ENCODE data around the gene MAP7D2.

MAP7D2 gene

GRCh38 chrX:20067709-20068561, 48.8 kb downstream of the MAP7D2 start:
- no peak overlapping the region for H3K9ac ChIP-seq (ENCODE audit: low read depth in 1 of 2, low read length in 2 of 2)

GRCh38 chrX:20066968-20067708, 49.6 kb downstream of the MAP7D2 start:
- H3K27ac ChIP-seq (ENCODE audit: low read depth, low read length), result no peak overlapping the region
- peaks cover 0 to 3% of the 10 kb centered on the region in 2 donors for H3K4me1 ChIP-seq (ENCODE audit: control insufficient read depth in 1 of 2, insufficient read depth in 2 of 2, low read length in 2 of 2)

More at GRCh38 chrX:20067709-20068561, 48.8 kb downstream of the MAP7D2 start:
- H3K4me1 ChIP-seq (ENCODE audit: control insufficient read depth in 1 of 2, insufficient read depth in 2 of 2, low read length in 2 of 2), result peaks cover 0 to 3% of the 10 kb centered on the region in 2 donors
- no peak overlapping the region for H3K27ac ChIP-seq (ENCODE audit: low read depth, low read length)
- no peak overlapping the region for H3K4me3 ChIP-seq (ENCODE audit: low read depth in 1 of 2, low read length in 2 of 2)
- no peaks in the 10 kb centered on the region for H3K9me3 ChIP-seq (ENCODE audit: control insufficient read depth in 1 of 2, low read length in 2 of 2)
- H3K36me3 ChIP-seq (ENCODE audit: control insufficient read depth in 1 of 2, insufficient read depth in 2 of 2, low read length in 2 of 2), result no peaks in the 10 kb centered on the region
- no peaks in the 10 kb centered on the region for H3K27me3 ChIP-seq (ENCODE audit: control insufficient read depth in 1 of 2, insufficient read depth in 2 of 2, low read length in 2 of 2)

GRCh38 chrX:20063716-20064351, 52.9 kb downstream of the MAP7D2 start:
- H3K9me3 ChIP-seq (ENCODE audit: control insufficient read depth in 1 of 2, low read length in 2 of 2), result no peaks in the 10 kb centered on the region
- no peak overlapping the region for H3K4me3 ChIP-seq (ENCODE audit: low read depth in 1 of 2, low read length in 2 of 2)
- no peaks in the 10 kb centered on the region for H3K27me3 ChIP-seq (ENCODE audit: control insufficient read depth in 1 of 2, insufficient read depth in 2 of 2, low read length in 2 of 2)
- peaks cover 0 to 3% of the 10 kb centered on the region in 2 donors for H3K4me1 ChIP-seq (ENCODE audit: control insufficient read depth in 1 of 2, insufficient read depth in 2 of 2, low read length in 2 of 2)
- H3K27ac ChIP-seq (ENCODE audit: low read depth, low read length), result no peak overlapping the region
- H3K9ac ChIP-seq (ENCODE audit: low read depth in 1 of 2, low read length in 2 of 2), result no peak overlapping the region
- no peaks in the 10 kb centered on the region for H3K36me3 ChIP-seq (ENCODE audit: control insufficient read depth in 1 of 2, insufficient read depth in 2 of 2, low read length in 2 of 2)

More at GRCh38 chrX:20066968-20067708, 49.6 kb downstream of the MAP7D2 start:
- Histone ChIP-seq H3K27me3 (ENCODE audit: control insufficient read depth in 1 of 2, insufficient read depth in 2 of 2, low read length in 2 of 2) (no peaks in the 10 kb centered on the region), H3K36me3 (ENCODE audit: control insufficient read depth in 1 of 2, insufficient read depth in 2 of 2, low read length in 2 of 2) (no peaks in the 10 kb centered on the region), H3K4me3 (ENCODE audit: low read depth in 1 of 2, low read length in 2 of 2) (no peak overlapping the region), H3K9me3 (ENCODE audit: control insufficient read depth in 1 of 2, low read length in 2 of 2) (no peaks in the 10 kb centered on the region), H3K9ac (ENCODE audit: low read depth in 1 of 2, low read length in 2 of 2) (no peak overlapping the region)

- Histone ChIP-seq H3K27ac (ENCODE audit: low read depth, low read length) (no peak overlapping the region), H3K36me3 (ENCODE audit: control insufficient read depth in 1 of 2, insufficient read depth in 2 of 2, low read length in 2 of 2) (no peaks in the 10 kb centered on the region), H3K27me3 (ENCODE audit: control insufficient read depth in 1 of 2, insufficient read depth in 2 of 2, low read length in 2 of 2) (no peaks in the 10 kb centered on the region), H3K9me3 (ENCODE audit: control insufficient read depth in 1 of 2, low read length in 2 of 2) (no peaks in the 10 kb centered on the region), H3K4me3 (ENCODE audit: low read depth in 1 of 2, low read length in 2 of 2) (no peak overlapping the region), H3K4me1 (ENCODE audit: control insufficient read depth in 1 of 2, insufficient read depth in 2 of 2, low read length in 2 of 2) (peaks cover 0 to 3% of the 10 kb centered on the region in 2 donors), H3K9ac (ENCODE audit: low read depth in 1 of 2, low read length in 2 of 2) (no peak overlapping the region)
Measured at GRCh38 chrX:20063153-20063552, 53.6 kb downstream of the MAP7D2 start.

GRCh38 chrX:20061855-20062254, 54.9 kb downstream of the MAP7D2 start:
- Histone ChIP-seq H3K27ac (ENCODE audit: low read depth, low read length) (no peak overlapping the region), H3K27me3 (ENCODE audit: control insufficient read depth in 1 of 2, insufficient read depth in 2 of 2, low read length in 2 of 2) (no peaks in the 10 kb centered on the region), H3K4me3 (ENCODE audit: low read depth in 1 of 2, low read length in 2 of 2) (no peak overlapping the region), H3K4me1 (ENCODE audit: control insufficient read depth in 1 of 2, insufficient read depth in 2 of 2, low read length in 2 of 2) (no peaks in the 10 kb centered on the region), H3K36me3 (ENCODE audit: control insufficient read depth in 1 of 2, insufficient read depth in 2 of 2, low read length in 2 of 2) (no peaks in the 10 kb centered on the region), H3K9ac (ENCODE audit: low read depth in 1 of 2, low read length in 2 of 2) (no peak overlapping the region), H3K9me3 (ENCODE audit: control insufficient read depth in 1 of 2, low read length in 2 of 2) (no peaks in the 10 kb centered on the region)

GRCh38 chrX:20060961-20061748, 55.6 kb downstream of the MAP7D2 start:
- Histone ChIP-seq H3K4me3 (ENCODE audit: low read depth in 1 of 2, low read length in 2 of 2) (no peak overlapping the region), H3K36me3 (ENCODE audit: control insufficient read depth in 1 of 2, insufficient read depth in 2 of 2, low read length in 2 of 2) (no peaks in the 10 kb centered on the region), H3K9me3 (ENCODE audit: control insufficient read depth in 1 of 2, low read length in 2 of 2) (no peaks in the 10 kb centered on the region), H3K27ac (ENCODE audit: low read depth, low read length) (no peak overlapping the region), H3K9ac (ENCODE audit: low read depth in 1 of 2, low read length in 2 of 2) (no peak overlapping the region), H3K27me3 (ENCODE audit: control insufficient read depth in 1 of 2, insufficient read depth in 2 of 2, low read length in 2 of 2) (no peaks in the 10 kb centered on the region), H3K4me1 (ENCODE audit: control insufficient read depth in 1 of 2, insufficient read depth in 2 of 2, low read length in 2 of 2) (no peaks in the 10 kb centered on the region)

- no peaks in the 10 kb centered on the region for H3K9me3 ChIP-seq (ENCODE audit: control insufficient read depth in 1 of 2, low read length in 2 of 2)
- no peak overlapping the region for H3K9ac ChIP-seq (ENCODE audit: low read depth in 1 of 2, low read length in 2 of 2)
- H3K4me1 ChIP-seq (ENCODE audit: control insufficient read depth in 1 of 2, insufficient read depth in 2 of 2, low read length in 2 of 2), result no peaks in the 10 kb centered on the region
- H3K27ac ChIP-seq (ENCODE audit: low read depth, low read length), result no peak overlapping the region
- H3K36me3 ChIP-seq (ENCODE audit: control insufficient read depth in 1 of 2, insufficient read depth in 2 of 2, low read length in 2 of 2), result no peaks in the 10 kb centered on the region
- no peaks in the 10 kb centered on the region for H3K27me3 ChIP-seq (ENCODE audit: control insufficient read depth in 1 of 2, insufficient read depth in 2 of 2, low read length in 2 of 2)
- no peak overlapping the region for H3K4me3 ChIP-seq (ENCODE audit: low read depth in 1 of 2, low read length in 2 of 2)
Measured at GRCh38 chrX:20059467-20060128, 57.1 kb downstream of the MAP7D2 start.

GRCh38 chrX:20057479-20057878, 59.2 kb downstream of the MAP7D2 start:
- Histone ChIP-seq H3K36me3 (ENCODE audit: control insufficient read depth in 1 of 2, insufficient read depth in 2 of 2, low read length in 2 of 2) (no peaks in the 10 kb centered on the region), H3K4me1 (ENCODE audit: control insufficient read depth in 1 of 2, insufficient read depth in 2 of 2, low read length in 2 of 2) (no peaks in the 10 kb centered on the region), H3K27me3 (ENCODE audit: control insufficient read depth in 1 of 2, insufficient read depth in 2 of 2, low read length in 2 of 2) (no peaks in the 10 kb centered on the region), H3K27ac (ENCODE audit: low read depth, low read length) (no peak overlapping the region), H3K9me3 (ENCODE audit: control insufficient read depth in 1 of 2, low read length in 2 of 2) (no peaks in the 10 kb centered on the region), H3K9ac (ENCODE audit: low read depth in 1 of 2, low read length in 2 of 2) (no peak overlapping the region), H3K4me3 (ENCODE audit: low read depth in 1 of 2, low read length in 2 of 2) (no peak overlapping the region)

GRCh38 chrX:20056704-20057103, 60.0 kb downstream of the MAP7D2 start:
- Histone ChIP-seq H3K9me3 (ENCODE audit: control insufficient read depth in 1 of 2, low read length in 2 of 2) (no peaks in the 10 kb centered on the region), H3K27ac (ENCODE audit: low read depth, low read length) (no peak overlapping the region), H3K4me3 (ENCODE audit: low read depth in 1 of 2, low read length in 2 of 2) (no peak overlapping the region), H3K27me3 (ENCODE audit: control insufficient read depth in 1 of 2, insufficient read depth in 2 of 2, low read length in 2 of 2) (no peaks in the 10 kb centered on the region), H3K36me3 (ENCODE audit: control insufficient read depth in 1 of 2, insufficient read depth in 2 of 2, low read length in 2 of 2) (no peaks in the 10 kb centered on the region), H3K9ac (ENCODE audit: low read depth in 1 of 2, low read length in 2 of 2) (no peak overlapping the region), H3K4me1 (ENCODE audit: control insufficient read depth in 1 of 2, insufficient read depth in 2 of 2, low read length in 2 of 2) (no peaks in the 10 kb centered on the region)
